IMR-90 (cell line): ENCODE data around the gene NAB1. TPM values are rescaled to one million over a fixed set of nuclear protein-coding genes. Genes with fewer than 3 reads are reported as not detected.

Source experiments
- ATAC-seq: fragments of 200-7000 bp; cut with Tn5 transposase; 2 replicates; pipeline ENCODE4 v1.9.1; 2020; ENCODE audit warnings: low read depth, mild to moderate bottlenecking, moderate library complexity
- BruUV-seq: library from RNA; stranded (reverse); fragments of 400-500 nt; replicated peaks from 2 replicates; lab custom pipeline; 2021; lab: Mats Ljungman, UMichigan
- CTCF ChIA-PET: fragments of 300-600 bp; formaldehyde crosslinking; extraction: SDS; loops from one replicate; lab custom pipeline; 2021; ENCODE audit warnings: antibody characterized with exemption; lab: Yijun Ruan, JAX
- POLR2A ChIA-PET: fragments of 300-600 bp; sonication (Branson Sonifier 250); formaldehyde crosslinking; loops from one replicate; lab custom pipeline; 2022; ENCODE audit warnings: antibody characterized with exemption; ENCODE audit not compliant: unreplicated experiment; lab: Charles Lee
- DNase-seq: peaks from one replicate; pipeline ENCODE4 v3.0.0; 2013
- H2AFZ ChIP-seq: replicated peaks from 2 replicates; pipeline ENCODE3; 2013; ENCODE audit warnings: low read length, mild to moderate bottlenecking; ENCODE audit not compliant: poor library complexity
- H2AK5ac ChIP-seq: 2 replicates; pipeline ENCODE4 v1.6.1; 2013; ENCODE audit warnings: low read depth, low read length, inconsistent platforms
- H2AK9ac ChIP-seq: replicated peaks from 2 replicates; pipeline ENCODE3; 2013; ENCODE audit warnings: mild to moderate bottlenecking, low read depth, low read length, moderate library complexity; ENCODE audit not compliant: poor library complexity
- H2BK120ac ChIP-seq: 2 replicates; pipeline ENCODE4 v1.6.1; 2013; ENCODE audit warnings: low read depth, low read length, inconsistent platforms
- H2BK15ac ChIP-seq: 3 replicates; pipeline ENCODE4 v1.6.1; 2013; ENCODE audit warnings: low read depth, low read length, inconsistent platforms
- H2BK20ac ChIP-seq: 2 replicates; pipeline ENCODE4 v1.6.1; 2013; ENCODE audit warnings: low read depth, mild to moderate bottlenecking, inconsistent platforms, low read length, moderate library complexity
- H2BK5ac ChIP-seq: 2 replicates; pipeline ENCODE4 v1.6.1; 2013; ENCODE audit warnings: mild to moderate bottlenecking, low read depth, low read length, inconsistent platforms; ENCODE audit not compliant: poor library complexity, severe bottlenecking
- H3K14ac ChIP-seq: replicated peaks from 2 replicates; pipeline ENCODE4 v1.6.1; 2013; ENCODE audit warnings: low read depth, low read length, inconsistent platforms
- H3K18ac ChIP-seq: 2 replicates; pipeline ENCODE4 v1.6.1; 2013; ENCODE audit warnings: low read depth, low read length, control low read depth
- H3K23ac ChIP-seq: 2 replicates; pipeline ENCODE4 v1.6.1; 2013; ENCODE audit warnings: low read depth, low read length, inconsistent platforms
- H3K27ac ChIP-seq: 2 replicates; pipeline ENCODE4 v1.5.1; 2013; ENCODE audit warnings: mild to moderate bottlenecking, control low read depth, low read length; ENCODE audit not compliant: insufficient read depth
- H3K27me3 ChIP-seq: 2 replicates; pipeline ENCODE4 v1.6.1; 2013; ENCODE audit warnings: low read length; ENCODE audit not compliant: control insufficient read depth, insufficient read depth
- H3K36me3 ChIP-seq: 2 replicates; pipeline ENCODE4 v1.6.1; 2013; ENCODE audit warnings: low read length, mixed read lengths; ENCODE audit not compliant: control insufficient read depth, insufficient read depth
- H3K4ac ChIP-seq: 2 replicates; pipeline ENCODE4 v1.6.1; 2013; ENCODE audit warnings: low read depth, low read length, inconsistent platforms
- H3K4me1 ChIP-seq: 2 replicates; pipeline ENCODE4 v1.6.1; 2013; ENCODE audit warnings: low read length, mixed read lengths; ENCODE audit not compliant: control insufficient read depth, insufficient read depth
- H3K4me2 ChIP-seq: 2 replicates; pipeline ENCODE4 v1.6.1; 2013; ENCODE audit warnings: low read depth, mild to moderate bottlenecking, control low read depth, low read length, moderate library complexity
- H3K4me3 ChIP-seq: 2 replicates; pipeline ENCODE4 v1.5.1; 2013; ENCODE audit warnings: low read depth, mild to moderate bottlenecking, control low read depth, low read length, moderate library complexity; ENCODE audit not compliant: insufficient read depth
- H3K56ac ChIP-seq: 2 replicates; pipeline ENCODE4 v1.6.1; 2013; ENCODE audit warnings: low read length, inconsistent platforms; ENCODE audit not compliant: insufficient read depth; ENCODE audit errors: extremely low read depth
- H3K79me1 ChIP-seq, 2 experiments: 2 replicates each; pipeline ENCODE4 v1.6.1; 2013; ENCODE audit warnings: low read length in 2 of 2, inconsistent platforms in 1 of 2, low read depth in 1 of 2
- H3K9ac ChIP-seq: 2 replicates; pipeline ENCODE4 v1.6.1; 2013; ENCODE audit warnings: low read depth, low read length, control low read depth
- H3K9me1 ChIP-seq: 2 replicates; pipeline ENCODE4 v1.6.1; 2013; ENCODE audit warnings: low read length, inconsistent platforms; ENCODE audit not compliant: insufficient read depth
- H3K9me3 ChIP-seq: 2 replicates; pipeline ENCODE4 v1.6.1; 2013; ENCODE audit warnings: low read length; ENCODE audit not compliant: control insufficient read depth, insufficient read depth
- H4K20me1 ChIP-seq: 2 replicates; pipeline ENCODE4 v1.6.1; 2013; ENCODE audit warnings: low read length, inconsistent platforms; ENCODE audit not compliant: insufficient read depth
- H4K5ac ChIP-seq: 2 replicates; pipeline ENCODE4 v1.6.1; 2013; ENCODE audit warnings: mild to moderate bottlenecking, low read depth, low read length, control low read depth
- H4K8ac ChIP-seq, 2 experiments: 2 replicates each; pipeline ENCODE4 v1.6.1; 2013; ENCODE audit warnings: low read depth in 2 of 2, low read length in 2 of 2, control low read depth in 1 of 2, inconsistent platforms in 1 of 2
- H4K91ac ChIP-seq: 2 replicates; pipeline ENCODE4 v1.6.1; 2013; ENCODE audit warnings: low read depth, low read length, inconsistent platforms; ENCODE audit not compliant: insufficient read depth
- CEBPB ChIP-seq: IDR thresholded peaks from 2 replicates; pipeline ENCODE4 v1.6.1; 2012; ENCODE audit warnings: low read depth, low read length, improper control_type of control experiment
- FOS ChIP-seq: fragments of 150-350 bp; IDR thresholded peaks from 2 replicates; pipeline ENCODE4 v1.6.1; 2016; ENCODE audit warnings: low read depth, low read length
- SMC3 ChIP-seq: fragments of 150-350 bp; IDR thresholded peaks from 2 replicates; pipeline ENCODE4 v1.6.1; 2016; ENCODE audit warnings: low read depth, mild to moderate bottlenecking, antibody characterized with exemption, low read length, moderate library complexity
- WGBS, 2 experiments: methylation state at CpG; one replicate each; pipeline versions ENCODE4 v1.1.5 to v1.1.7; 2013; ENCODE audit warnings: missing lambda C conversion rate in 2 of 2; ENCODE audit not compliant: insufficient read length in 1 of 2; ENCODE audit errors: extremely low coverage in 2 of 2; 5-methylcytosine and 5-hydroxymethylcytosine counted together
- dilution Hi-C: fragments of 300-500 bp; cut with HindIII; formaldehyde crosslinking; loops from one replicate; pipeline ENCODE4 v1.14.3; 2018; ENCODE audit warnings: low sequenced_read_pairs; ENCODE audit not compliant: unreplicated experiment
- in situ Hi-C: fragments of 300-500 bp; cut with MboI; formaldehyde crosslinking; loops from 3 replicates; pipeline ENCODE4 v1.14.3; 2019; ENCODE audit warnings: low sequenced_read_pairs, inconsistent platforms, mixed read lengths
- intact Hi-C: fragments of 100-400 bp; cut with micrococcal nuclease; formaldehyde crosslinking; loops from 2 replicates; pipeline ENCODE4 v1.10.0; 2022
- polyA plus RNA-seq, 3 experiments: library from polyadenylated mRNA; depleted of rRNA; stranded (reverse); fragments of >200 nt; gene quantifications; 2 replicates each; pipeline ENCODE4 v1.2.3, GENCODE V29; 2012; ENCODE audit warnings: low replicate concordance in 1 of 3
- total RNA-seq: library from RNA; depleted of rRNA; stranded (reverse); fragments of >200 nt; gene quantifications from 2 replicates; pipeline ENCODE4 v1.2.3, GENCODE V29; 2012

The NAB1 gene
- total and polyA plus RNA-seq, 2 of the 4 experiments (the other 2 are of a cell fraction) = 11.9 to 31.2 TPM

DNA sequence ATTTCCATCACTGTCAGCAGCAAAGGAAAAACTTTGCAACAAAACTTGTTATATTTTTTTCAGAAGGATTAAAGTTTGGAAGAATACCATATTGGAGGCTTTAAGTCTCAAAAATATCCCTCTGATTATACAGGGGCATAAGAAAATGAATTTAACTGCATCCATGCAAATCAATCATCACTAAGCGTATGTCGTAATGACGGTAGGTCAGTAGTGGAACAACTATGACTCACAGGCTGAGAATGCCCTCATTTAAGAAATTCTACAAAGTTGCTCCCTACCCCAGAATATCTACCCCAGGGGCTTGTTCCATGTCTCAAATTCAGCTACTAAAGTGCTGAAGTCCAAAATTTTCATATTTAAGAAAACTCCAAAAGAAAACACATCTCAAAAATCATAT lies 12.5 kb upstream of the NAB1 start:
- POLR2A ChIA-PET = no interaction called here

More for the DNA sequence above, 12.5 kb upstream of the NAB1 start:
- Histone ChIP-seq H3K9ac (no peak overlapping the region), H3K79me1 (no peaks in the 10 kb centered on the region), H3K4ac (no peak overlapping the region), H2AK5ac (no peak overlapping the region), H2BK20ac (no peak overlapping the region), H3K4me2 (no peak overlapping the region), H3K4me1 (peaks cover 7% of the 10 kb centered on the region), H3K9me3 (no peaks in the 10 kb centered on the region), H3K4me3 (no peak overlapping the region), H3K23ac (no peak overlapping the region), H3K56ac (no peak overlapping the region), H4K8ac (no peak overlapping the region), H2AK9ac (no peak overlapping the region), H3K27ac (no peak overlapping the region), H4K5ac (no peak overlapping the region), H2AFZ (no peak overlapping the region), H4K20me1 (no peaks in the 10 kb centered on the region), H3K9me1 (no peaks in the 10 kb centered on the region), H3K27me3 (no peaks in the 10 kb centered on the region), H3K14ac (no peak overlapping the region), H4K91ac (no peak overlapping the region), H2BK5ac (no peak overlapping the region), H2BK15ac (no peak overlapping the region), H2BK120ac (no peak overlapping the region), H3K36me3 (no peaks in the 10 kb centered on the region), H3K18ac (no peak overlapping the region)
- dilution Hi-C loops = no loop called here
- TF ChIP-seq CEBPB = peak; percentile 78
- TF ChIP-seq SMC3 = no peak
- TF ChIP-seq FOS = peak; percentile 42; the same call in 1 of the 2 replicates
- ATAC-seq = no peak
- no CpG with 5 or more reads among the region's 3 CpGs for WGBS, 2 experiments
- intact Hi-C loops = no loop called here
- DNase-seq = peak; percentile 75
- no TSS peak for BruUV-seq
- CTCF ChIA-PET = no interaction called here
- in situ Hi-C loops = no loop called here
